ENCODE results near the gene ZNF3.
"Not testable (repeated sequence)": the region's sequence is repeated elsewhere in the genome, so short reads cannot be mapped to it uniquely, and the experiment has no call there.

The ZNF3 gene

DNA sequence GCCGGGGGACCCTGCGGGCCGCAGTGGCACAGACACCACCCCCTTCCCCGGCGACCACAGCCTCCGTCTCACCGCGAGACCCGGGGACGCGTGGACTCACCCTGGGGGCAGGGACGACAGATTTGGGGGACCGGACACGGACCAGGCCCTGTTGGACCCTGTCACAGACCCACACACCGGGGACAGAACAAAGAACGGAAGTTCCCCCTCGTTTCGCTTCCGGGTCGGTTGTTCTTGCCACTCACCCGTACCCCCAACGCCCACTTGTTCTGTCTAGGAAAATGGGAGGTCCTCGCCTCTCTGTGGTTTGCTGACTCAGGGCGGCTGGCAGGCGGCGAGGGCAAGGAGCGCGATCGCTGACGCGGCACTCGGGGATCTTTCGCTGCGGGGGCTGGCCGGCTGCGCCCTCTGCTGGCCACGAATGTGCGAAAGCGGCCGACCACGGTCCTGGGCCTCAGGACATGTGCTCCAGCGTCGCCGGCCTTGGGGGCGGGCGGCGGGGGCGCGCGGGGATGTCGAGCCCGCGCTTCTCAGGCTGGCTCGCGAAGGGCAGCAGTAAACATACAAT is at the start of gene ZNF3:
Gene ZNF3 (minus strand): TSS at position 189 of the 568 bp plus-strand sequence. CDS start 4,366 bp downstream, outside the sequence.
- DNase-seq (ENCODE audit: low spot score): peak; percentile 97

DNA sequence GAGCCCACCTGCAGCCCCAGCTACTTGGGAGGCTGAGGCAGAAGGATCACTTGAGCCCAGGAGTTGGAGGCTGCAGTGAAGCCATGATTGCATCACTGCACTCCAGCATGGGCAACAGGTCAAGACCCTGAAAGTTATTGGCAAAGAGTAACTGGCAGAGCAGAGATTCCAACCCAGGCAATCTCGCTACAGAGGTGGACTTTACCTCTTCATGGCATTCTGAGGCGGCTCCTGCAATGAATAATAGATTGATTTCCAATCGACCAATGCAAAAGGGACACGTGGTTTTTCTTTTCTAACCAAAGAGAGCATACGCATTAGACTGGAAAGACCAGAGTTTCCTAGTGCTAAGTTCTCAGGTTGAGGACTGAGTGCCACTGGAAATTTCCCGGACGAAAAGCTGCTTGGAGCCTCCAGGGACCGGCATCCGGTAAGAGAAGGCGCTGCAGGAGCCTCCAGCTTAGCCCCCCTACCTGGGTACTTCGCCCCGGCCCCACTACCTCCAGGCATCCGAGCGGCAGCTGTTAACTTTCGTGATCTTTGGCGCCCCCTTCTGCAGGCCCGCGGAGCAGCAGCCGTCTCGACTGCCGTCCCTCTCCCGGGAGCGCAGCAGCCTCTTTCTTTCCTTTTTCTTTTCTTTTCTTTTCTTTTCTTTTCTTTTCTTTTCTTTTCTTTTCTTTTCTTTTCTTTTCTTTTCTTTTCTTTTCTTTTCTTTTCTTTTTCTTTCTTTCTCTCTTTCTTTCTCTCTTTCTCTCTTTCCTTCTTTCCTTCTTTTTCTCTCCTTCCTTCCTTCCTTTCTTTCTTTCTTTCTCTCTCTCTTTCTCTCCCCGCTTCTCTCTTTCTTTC is 49.3 kb upstream of the ZNF3 start:
- peak; percentile 75 for DNase-seq (ENCODE audit: low spot score)

DNA sequence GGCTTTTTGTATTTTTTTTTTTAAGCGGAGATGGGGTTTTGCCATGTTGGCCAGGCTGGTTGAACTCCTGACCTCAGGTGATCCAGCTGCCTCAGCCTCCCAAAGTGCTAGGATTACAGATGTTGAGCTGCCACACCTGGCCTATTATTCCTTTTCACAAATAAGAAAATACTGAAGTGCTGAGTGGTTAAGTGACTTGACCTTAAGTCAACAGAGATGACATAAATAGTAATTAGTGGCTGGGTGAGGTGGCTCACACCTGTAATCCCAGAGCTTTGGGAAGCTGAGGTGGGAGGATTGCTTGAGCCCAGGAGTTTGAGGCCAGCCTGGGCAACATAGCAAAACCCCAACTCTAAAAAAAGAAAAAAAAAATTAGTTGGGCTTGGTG is 48.7 kb upstream of the ZNF3 start:
- not testable (repeated sequence) for DNase-seq (ENCODE audit: low spot score)

DNA sequence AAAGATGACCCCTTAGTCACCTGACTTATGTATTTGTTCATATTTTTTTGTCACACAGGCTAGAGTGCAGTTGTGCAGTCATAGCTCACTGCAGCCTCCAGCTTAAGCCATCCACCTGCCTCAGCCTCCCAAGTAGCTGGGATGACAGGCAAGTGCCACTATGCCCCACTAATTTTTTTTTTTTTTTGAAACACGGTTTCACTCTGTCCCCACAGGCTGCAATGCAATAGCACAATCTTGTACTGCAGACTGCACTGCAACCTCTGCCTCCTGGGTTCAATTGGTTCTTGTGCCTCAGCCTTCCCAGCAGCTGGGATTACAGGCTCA is 47.1 kb upstream of the ZNF3 start:
- no peak for DNase-seq (ENCODE audit: low spot score)

DNA sequence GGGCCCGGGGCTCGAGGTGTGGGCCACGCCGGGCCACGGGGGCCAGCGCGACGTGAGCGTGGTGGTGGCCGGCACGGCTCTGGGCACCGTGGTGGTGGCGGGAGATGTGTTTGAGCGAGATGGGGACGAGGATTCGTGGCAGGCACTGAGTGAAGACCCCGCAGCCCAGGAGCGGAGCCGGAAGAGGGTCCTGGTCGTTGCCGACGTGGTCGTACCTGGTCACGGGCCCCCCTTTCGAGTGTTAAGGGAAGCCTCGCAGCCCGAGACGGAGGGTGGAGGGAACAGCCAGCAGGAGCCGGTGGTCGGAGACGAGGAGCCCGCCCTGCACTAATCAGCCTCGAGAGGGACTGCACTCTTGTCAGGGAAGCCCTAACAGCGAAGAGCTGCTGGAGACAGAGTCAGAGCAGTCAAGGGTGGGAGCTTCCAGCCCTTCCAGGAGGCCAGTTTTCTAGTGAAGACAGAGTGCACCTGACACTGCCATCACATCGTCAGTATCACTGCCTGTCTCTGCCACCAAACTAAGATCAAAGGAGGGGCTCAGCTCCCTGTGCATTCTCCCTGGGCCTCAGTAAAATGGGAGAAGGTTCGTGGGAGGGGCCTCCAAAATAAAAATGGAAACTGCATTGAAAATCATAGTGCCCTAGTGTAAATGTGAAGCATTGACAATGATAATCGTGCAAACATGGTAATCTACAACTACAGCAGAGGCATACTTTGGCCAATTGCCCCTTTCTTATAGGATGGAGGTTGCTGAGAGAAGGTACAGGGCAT is 46.5 kb upstream of the ZNF3 start:
- DNase-seq (ENCODE audit: low spot score): no peak

DNA sequence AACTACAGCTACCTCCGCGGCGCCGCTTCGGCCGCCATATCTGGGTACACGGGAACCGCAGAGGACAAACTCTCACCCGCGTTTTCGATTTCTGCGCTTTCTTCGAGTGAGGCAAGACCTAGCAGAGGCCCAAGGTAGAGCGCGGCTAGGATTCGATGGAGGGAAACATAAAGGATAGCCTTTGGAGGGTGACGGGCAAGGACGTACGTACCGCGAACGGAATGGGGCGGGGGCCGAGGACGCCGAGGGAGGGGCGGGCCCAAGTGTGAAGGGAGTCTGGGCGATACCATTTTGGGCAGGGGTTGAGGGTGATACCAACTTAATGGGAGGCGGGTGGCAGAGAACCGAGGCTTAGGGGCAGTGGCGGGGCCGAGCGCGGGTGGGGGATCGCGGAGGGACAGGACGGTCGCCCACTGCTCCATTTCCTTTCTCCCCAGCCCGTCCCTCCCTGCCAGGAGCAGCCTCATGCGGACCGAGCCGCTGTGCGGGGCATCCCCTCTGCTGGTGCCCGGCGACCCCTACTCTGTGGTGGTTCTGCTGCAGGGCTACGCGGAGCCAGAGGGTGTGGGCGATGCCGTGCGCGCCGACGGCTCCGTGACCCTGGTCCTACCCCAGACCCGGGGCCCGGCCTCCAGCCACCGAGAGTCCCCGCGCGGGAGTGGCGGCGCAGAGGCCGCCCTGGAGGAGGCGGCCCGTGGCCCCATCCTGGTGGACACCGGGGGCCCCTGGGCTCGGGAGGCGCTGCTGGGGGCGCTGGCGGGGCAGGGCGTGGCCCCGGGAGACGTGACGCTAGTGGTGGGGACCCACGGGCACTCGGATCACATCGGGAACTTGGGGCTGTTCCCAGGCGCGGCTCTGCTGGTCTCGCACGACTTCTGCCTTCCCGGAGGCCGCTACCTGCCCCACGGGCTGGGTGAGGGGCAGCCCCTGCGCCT is 45.7 kb upstream of the ZNF3 start, which contains the start of gene MBLAC1:
Gene MBLAC1 (plus strand): TSS at position 37 of the 935 bp plus-strand sequence. CDS start 429 bp downstream, at position 466.
- peak; percentile 89 for DNase-seq (ENCODE audit: low spot score)

DNA sequence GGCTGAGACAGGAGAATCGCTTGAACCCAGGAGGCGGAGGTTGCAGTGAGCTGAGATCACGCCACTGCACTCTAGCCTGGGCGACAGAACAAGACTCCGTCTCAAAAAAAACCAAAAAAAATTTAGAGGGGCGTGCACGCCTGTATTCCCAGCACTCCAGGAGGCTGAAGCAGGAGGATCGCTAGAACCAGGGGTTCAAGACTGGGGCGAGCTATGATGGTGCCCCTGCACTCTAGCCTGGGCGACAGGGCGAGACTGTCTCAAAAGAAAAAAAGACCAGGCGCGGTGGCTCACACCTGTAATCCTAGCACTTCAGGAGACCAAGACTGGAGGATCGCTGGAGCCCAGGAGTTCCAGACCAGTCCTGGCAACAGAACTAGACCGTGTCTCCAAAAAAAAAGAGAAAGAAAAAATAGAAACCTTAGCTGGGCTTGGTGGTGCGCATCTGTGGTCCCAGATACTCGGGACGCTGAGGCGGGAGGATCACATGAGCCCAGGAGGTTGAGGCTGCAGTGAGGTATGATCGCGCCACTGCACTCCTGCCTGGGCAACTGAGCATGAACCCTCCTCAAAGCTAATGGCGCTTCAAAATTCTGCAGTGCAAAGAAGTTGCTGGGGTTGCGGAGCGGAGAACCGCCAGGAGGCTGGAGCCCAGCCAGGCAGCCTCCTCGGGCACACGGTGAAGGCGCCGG is 44.9 kb upstream of the ZNF3 start:
- DNase-seq (ENCODE audit: low spot score): no peak

DNA sequence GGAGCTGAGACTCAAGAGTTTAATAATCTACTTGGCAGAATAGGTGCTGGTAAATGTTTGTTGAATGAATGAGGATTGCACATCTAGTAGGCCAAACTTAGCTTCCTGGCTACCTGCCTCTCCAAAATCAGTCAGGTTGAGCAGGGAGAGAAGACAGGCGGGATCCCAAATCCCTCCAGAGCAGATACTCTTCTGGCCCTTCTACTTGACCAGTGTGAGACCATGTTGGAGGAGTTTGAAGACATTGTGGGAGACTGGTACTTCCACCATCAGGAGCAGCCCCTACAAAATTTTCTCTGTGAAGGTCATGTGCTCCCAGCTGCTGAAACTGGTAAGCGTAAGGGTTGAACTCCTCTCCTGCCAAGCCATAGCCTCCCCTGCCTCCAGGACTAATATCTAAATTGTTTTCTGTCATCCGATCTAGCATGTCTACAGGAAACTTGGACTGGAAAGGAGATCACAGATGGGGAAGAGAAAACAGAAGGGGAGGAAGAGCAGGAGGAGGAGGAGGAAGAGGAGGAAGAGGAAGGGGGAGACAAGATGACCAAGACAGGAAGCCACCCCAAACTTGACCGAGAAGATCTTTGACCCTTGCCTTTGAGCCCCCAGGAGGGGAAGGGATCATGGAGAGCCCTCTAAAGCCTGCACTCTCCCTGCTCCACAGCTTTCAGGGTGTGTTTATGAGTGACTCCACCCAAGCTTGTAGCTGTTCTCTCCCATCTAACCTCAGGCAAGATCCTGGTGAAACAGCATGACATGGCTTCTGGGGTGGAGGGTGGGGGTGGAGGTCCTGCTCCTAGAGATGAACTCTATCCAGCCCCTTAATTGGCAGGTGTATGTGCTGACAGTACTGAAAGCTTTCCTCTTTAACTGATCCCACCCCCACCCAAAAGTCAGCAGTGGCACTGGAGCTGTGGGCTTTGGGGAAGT is 43.0 kb upstream of the ZNF3 start:
- DNase-seq (ENCODE audit: low spot score): no peak

DNA sequence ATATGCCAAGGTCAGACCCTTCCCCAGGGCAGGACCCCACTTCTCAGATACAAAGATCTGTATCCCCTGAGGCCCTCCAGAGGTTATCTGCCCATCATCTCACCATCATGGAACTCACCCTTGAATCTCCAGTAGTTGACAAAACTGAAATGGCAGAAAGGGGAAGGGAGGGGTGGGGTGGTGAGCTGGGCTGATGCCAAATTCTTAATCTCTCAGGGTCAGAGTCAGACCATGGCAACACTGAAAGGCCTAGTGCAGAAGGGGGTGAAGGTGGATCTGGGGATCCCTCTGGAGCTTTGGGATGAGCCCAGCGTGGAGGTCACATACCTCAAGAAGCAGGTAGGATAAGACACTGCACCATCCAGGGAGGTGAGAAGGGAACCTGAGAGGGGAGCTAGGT is 41.0 kb upstream of the ZNF3 start:
- DNase-seq (ENCODE audit: low spot score): no peak

DNA sequence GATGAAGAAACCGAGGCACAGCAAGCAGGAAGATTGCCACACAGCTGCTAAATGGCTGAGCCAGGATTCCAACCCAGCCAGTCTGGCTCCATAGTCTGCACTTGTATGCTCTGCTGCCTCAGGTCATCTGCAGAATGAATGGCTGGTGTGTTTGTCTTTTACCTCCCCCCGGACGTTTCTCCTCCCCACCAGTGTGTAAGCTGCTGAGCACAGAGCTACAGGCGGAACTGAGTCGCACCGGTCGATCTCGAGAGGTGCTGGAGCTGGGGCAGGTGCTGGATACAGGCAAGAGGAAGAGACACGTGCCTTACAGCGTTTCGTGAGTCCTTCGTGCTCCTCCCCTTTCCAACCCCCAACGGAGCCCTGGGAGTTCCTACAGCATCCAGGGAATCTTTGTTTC is 40.5 kb upstream of the ZNF3 start:
- peak; percentile 88 for DNase-seq (ENCODE audit: low spot score)

DNA sequence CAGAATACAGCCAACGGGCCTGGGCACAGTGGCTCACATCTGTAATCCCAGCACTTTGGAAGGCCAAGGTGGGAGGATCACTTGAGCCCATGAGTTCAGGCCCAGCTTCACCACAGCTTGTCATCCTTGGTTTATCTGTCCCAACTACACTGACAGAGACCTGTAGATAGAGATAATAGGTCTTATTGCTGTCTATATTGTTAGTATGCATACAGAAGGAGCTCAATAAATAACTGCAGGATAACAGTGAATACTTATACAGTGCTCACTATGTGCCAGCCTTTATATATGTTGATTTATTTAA is 39.2 kb upstream of the ZNF3 start:
- no peak for DNase-seq (ENCODE audit: low spot score)

DNA sequence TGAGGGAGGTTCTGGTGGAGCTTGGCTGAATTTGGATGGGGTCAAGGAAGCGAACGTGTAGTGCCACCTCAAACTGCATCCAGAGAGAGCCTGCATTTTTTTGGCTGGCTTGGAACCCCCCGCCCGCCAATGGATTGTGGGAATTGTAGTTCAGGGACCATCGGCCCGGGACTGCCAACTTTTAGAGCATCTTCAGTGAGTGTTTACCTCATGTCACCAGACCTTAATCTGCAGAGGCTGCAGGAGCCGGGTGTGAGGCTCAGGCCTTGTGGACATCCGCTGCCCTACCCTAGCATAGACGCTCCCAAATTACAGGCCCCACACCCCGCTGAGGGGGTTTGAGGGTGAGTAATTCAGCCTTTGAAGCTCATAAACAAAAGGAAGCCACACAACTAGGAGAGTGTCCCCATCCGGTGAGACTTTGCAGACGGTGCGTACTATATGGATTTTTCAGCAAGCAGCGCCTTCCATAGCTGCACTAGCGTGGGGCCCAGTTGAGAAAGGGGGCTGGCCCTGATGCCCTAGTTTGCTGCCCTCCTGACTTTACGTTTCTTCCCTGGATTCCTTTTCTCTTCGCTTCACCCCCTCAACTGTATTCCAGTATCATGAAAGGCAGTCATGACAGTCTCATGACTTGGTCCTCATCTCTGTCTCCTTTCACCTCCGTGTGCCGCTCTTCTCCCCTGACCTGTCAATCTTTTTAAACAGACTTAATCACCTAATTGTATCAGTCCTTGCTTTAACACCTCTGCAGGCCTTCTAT is 38.6 kb upstream of the ZNF3 start:
- DNase-seq (ENCODE audit: low spot score): peak; percentile 85

DNA sequence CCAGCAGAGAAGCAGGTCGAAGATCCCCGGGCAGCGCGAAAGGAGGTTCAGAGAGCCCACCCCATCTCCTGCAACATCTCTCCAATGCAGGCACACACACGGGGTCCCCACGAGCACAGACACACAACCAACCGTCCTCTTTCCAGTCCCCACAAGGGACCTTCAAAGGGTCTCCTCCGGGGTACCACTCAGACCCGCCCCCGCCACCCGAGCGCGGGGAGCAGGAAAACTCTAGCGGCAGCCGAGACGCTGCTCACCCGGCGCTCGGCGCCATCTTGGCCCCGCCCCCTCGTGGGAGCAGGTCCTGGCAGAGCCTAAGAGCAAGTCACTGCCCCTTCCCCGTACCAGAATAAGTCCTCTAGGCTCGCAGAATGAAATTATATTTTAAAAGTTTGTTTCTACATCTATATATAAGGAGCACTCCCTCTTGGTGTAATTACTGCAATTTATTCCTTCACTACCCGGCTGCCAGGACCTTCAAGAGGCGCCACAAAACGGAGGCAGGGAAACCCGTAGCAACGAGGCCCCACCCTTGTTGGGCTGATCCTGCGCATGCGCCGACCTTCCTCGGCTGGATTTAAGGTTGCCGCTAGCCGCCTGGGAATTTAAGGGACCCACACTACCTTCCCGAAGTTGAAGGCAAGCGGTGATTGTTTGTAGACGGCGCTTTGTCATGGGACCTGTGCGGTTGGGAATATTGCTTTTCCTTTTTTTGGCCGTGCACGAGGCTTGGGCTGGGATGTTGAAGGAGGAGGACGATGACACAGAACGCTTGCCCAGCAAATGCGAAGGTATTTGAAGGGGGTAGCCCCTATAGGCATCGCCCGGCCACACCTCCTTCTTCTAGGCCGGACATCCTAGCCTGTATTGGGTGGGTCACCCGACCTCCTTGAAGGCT is 37.8 kb upstream of the ZNF3 start, which contains the start of the genes CNPY4 and TAF6:
Gene CNPY4 (plus strand): TSS at position 563 of the 898 bp plus-strand sequence. CDS start 111 bp downstream, at position 674.
Gene TAF6 (minus strand): TSS at position 287 of the 898 bp plus-strand sequence. CDS start 5,149 bp downstream, outside the sequence.
- DNase-seq (ENCODE audit: low spot score): peak; percentile 100

DNA sequence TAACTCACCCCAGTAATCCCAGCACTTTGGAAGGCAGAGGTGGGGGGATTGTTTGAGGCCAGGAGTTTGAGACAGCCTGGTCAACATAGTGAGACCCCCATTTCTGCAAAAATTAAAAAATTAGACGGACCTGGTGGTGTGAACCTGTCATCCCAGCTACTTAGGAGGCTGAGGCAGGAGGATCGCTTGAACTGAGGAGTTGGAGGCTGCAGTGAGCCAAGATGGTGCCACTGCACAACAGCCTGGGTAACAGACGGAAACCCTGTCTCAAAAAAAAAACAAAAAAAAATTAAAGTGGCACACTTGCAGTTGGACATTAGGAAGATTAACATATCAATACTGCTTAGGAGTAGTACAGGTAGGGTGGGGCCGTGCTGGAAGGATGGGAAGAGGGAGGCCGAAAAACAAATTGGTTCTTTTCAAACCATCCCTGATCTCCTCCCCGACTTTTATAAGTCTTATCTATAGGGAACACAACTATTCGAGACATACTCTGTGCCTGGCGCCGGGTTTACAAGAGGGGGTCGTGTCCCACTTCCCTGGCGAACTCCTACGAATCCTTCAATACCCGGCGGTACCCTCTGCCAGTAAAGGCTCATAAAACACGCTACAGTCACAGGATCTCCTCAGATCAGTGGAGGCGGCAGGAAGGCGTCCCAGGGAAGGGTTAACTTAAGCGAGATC is 37.0 kb upstream of the ZNF3 start:
- DNase-seq (ENCODE audit: low spot score): no peak

DNA sequence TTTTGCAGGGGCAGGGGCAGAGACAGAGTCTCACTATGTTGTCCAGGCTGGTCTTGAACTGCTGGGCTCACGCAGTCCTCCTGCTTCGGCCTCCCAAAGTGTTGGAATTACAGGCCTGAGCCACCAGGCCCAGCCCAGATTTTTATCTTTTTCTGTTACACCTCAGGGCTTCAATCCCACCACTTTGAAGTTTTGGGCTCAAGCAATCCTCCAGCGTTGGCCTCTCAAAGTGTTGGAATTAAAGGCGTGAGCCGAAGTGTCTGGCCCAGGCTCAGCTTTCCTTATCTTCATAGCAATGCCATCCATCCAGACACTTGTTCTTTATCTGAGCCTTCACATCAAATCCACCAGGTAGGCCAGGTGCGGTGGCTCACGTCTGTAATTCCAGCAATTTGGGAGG is 33.5 kb upstream of the ZNF3 start:
- no peak for DNase-seq (ENCODE audit: low spot score)

DNA sequence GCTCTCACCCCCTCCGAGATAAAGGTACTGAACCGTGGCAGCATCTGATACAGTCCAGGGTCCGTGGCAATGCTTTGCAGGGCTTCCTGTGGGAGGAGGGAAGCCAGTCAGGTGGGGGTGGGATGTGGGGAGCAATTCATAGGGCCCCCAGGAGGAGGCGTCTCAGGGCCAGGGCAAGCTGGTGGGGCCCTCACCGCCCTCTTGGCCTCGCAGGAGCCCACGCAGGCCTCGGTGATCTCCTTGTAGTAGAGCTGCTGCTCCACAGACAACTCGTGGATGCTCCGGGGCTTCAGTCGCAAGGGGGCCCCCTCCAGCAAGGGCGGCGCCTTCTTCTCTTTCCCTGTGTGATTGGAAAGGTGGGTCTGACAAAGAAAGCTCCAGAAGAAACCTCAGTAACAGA is 30.4 kb upstream of the ZNF3 start:
- no peak for DNase-seq (ENCODE audit: low spot score)

DNA sequence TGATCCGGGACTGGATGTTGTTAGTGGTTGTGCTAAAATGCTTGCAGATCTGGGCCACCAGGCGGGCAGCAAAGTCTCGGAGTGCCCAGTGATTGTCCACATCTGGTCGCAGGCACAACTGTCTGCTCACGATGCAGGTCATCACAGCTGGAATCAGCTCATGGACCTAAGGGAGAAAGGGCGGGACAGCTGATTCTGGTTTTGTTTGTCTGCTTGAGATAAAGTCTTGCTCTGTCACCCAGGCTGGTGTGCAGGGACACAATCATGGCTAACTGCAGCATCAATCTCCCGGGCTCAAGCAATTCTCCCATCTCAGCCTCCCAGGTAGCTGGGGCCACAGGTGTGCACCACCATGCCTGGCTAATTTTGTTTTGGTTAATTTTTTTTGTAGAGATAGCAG is 29.6 kb upstream of the ZNF3 start:
- DNase-seq (ENCODE audit: low spot score): no peak

Data from COLO829 (cell line).